Measurements from ENCODE around the gene CEACAM16.

- no peak for TF ChIP-seq POLR2A (IDR thresholded peaks at IDR 0.05; ENCODE audit: extremely low read depth, insufficient read length)
- TF ChIP-seq CTCF (IDR thresholded peaks at IDR 0.05; ENCODE audit: low read depth, low read length): no peak
- TF ChIP-seq MYC (IDR thresholded peaks at IDR 0.05; ENCODE audit: low read depth, low read length): no peak
- TF ChIP-seq MAX (IDR thresholded peaks at IDR 0.05; ENCODE audit: low read depth, low read length): no peak
Measured at GRCh38 chr19:44753932-44754749, 55.2 kb downstream of the CEACAM16 start.

Measured in NB4 (cell line).